Measurements from ENCODE around the gene CLSTN2.
"Not testable (repeated sequence)": the region's sequence is repeated elsewhere in the genome, so short reads cannot be mapped to it uniquely, and the experiment has no call there.

The CLSTN2 gene

DNA sequence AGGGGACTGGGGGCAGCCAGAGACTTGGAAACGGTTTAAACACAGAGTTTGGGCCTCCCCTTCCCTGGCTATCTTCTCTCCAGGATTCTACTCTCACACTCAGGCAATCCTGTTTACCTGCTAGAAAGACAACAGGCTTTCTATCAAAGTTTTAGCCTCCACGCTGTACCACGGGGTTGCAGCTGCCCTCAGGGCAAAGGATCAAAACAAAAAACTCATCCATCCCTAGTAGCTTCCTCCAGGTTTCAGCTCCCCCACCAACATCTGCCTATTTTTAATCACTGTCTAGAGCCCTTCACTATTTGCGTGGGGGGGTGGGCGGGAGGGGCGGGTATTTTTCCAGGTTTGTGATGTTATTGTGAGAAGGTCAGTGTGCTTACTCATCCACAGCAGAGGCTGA is 456.1 kb downstream of the CLSTN2 start:
- DNase-seq: no peak

DNA sequence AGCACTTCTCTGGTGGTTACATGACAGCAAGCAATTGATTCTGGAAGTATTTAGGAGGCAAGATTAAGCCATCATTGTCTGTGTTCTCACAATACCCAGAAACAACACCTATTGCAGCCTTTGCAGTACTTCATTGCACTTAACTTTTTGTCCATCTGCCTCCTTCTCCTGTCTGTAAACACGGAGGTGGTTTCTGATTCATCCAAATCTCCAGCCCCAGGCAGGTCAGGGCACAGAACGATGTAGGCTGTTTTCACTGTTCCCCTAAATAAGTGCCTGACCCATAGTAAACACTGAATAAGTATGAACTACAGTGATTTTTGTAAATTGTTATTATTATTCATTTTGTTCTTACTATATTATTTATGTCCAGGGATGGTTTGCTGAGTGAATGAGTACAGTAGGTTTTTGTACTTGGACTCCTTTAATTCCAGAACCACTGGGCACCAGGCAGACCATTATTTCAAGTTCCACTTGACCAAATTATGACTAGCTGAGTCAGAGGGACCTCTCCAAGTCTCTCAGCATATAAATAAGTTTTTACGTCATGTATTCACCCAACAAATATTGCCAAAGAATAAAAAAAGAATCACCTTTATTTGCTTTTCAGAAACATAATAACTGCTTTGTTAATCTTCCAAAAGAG is 459.6 kb downstream of the CLSTN2 start:
- no peak for DNase-seq

GRCh38 chr3:140395134-140396075 is 460.4 kb downstream of the CLSTN2 start:
- no peak for DNase-seq

GRCh38 chr3:140396110-140396509 is 461.1 kb downstream of the CLSTN2 start:
- no peak for DNase-seq

DNA sequence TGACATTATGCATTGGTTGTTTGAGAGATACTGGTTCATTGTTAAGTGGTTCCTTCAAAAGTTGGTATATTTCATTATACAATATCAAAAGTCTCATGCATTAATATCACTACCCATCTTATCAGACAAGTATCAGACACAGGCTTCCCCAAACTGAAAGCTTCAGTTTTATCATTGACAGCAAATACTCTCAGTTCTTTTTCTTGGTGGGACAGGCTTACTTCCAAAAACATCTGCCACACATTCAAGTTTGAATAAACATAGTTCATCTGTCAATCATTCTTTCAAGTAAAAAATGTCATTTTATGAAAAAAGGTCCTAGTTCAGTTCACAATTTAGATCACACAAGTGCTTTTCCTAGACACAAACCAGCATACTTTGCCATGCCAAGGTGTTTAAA is 462.9 kb downstream of the CLSTN2 start:
- no peak for DNase-seq

DNA sequence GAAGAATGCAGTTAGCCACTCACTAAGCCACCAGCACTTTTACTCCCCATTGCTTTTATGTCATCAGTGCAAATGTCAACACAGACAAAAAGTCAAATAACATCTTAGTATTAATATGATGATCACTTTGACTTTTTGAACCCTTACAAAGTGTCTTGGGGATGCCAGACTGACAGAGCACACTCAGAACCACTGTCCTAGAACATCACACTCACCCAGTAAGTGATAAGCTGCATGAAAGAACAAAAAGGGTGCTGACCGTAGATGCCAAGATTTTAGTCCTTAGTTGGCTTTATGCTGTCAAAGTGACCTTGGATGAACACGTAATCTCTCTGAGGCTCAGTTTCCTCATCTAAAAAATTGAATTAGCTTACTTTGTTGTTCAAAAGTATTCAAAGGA is 463.4 kb downstream of the CLSTN2 start:
- no peak for DNase-seq

GRCh38 chr3:140399871-140400270 is 464.9 kb downstream of the CLSTN2 start:
- no peak for DNase-seq

- DNase-seq: no peak
These were observed 468.1 kb downstream of the CLSTN2 start for GRCh38 chr3:140403079-140403478.

DNA sequence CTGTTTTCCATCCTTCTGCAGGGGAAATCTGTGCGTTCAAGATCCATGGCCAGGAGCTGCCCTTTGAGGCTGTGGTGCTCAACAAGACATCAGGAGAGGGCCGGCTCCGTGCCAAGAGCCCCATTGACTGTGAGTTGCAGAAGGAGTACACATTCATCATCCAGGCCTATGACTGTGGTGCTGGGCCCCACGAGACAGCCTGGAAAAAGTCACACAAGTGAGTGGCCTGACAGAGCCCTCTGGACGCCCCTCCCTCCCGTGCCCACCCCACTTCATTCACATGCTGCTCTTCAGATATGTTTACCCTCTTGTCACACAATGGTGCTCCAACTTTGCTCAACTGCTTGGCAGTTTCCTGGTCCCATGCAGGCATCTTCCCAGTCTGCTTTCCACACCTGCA is 468.6 kb downstream of the CLSTN2 start:
- DNase-seq: no peak

DNA sequence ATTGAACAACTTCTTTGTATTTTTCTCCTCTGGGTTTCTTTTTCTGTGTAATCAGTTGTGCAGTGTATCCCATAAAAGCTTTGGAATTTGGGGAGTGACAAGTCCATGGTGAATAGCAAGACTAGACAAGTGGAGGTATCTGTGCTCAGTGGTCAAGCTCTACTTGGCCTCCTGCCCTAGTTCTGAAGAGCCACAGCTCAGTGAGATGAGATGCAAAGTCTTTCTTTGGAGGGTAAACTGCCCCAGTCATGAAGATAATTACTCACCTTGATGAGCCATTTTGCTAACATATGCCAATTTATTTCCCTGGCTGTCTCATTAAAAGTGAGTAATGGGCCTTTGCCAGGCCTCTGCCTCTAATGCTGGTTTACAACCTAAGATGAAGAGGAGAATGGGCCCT is 471.7 kb downstream of the CLSTN2 start:
- DNase-seq: no peak

- no peak for DNase-seq
These were observed 473.3 kb downstream of the CLSTN2 start for GRCh38 chr3:140408252-140408651.

DNA sequence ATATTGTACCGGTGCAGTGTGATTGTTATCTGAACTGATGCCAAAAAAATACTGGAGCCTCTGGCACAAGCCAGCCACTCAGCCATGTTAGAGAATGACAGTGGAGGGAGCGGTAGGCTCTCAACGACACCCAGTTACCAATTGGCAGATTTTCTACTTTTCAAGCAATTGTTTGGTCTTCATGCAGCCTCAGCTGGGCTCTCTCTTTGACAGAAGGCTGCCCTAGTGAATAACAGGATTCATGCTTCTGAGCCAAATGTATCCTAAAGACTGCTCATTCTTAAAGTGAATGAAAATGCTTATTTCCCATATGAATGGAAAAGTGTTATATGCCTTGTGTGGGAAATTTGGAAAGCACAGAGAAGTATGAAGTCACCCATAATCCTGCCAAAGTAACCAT is 481.7 kb downstream of the CLSTN2 start:
- no peak for DNase-seq

DNA sequence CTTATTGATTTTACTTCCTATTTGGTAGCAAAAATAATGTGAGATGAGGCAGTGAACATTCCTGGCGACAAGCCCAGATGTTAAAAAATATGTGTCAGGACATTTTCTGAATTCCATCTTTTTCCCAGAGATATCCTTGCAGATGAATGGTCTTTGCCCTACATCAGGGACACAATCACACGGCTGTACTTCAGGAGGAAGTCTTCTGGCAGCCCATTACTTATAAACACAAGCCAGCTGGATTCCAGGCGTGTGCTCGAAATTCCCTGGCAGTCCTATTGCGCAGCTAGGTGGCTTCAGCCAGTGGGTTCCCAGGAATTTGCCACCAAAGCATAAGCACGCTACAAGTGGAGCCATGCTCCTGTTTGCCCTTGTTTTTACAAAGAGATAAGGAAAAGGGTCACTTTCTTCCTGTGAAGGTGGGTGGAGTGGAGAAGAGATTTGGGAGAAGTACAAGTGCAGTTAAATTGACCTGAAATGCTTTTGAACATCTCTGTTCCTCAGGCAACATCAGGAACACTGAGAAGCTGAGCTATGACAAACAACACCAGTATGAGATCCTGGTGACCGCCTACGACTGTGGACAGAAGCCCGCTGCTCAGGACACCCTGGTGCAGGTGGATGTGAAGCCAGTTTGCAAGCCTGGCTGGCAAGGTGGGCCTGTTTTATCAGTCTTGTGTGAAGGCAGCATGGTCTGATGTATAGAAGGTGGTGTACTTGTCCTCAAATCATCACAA is 485.8 kb downstream of the CLSTN2 start:
- no peak for DNase-seq

DNA sequence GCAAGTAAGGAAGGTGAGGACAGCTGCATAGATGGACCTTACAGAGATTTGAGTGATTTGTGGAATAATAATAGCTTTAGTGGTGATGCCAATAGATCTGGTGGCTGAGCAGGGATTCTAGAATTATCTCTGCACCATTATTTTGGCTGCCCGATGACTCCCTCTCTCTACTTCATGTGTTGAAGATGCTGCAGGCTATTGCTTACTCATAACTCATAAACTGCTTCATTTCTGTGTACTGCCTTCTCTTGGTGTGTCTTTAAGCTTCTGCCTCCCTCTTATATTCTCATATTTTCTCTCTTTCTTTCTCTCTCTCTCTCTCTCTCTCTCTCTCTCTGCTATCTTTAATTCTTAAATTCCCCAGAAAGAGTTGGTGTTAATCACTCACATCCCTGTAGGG is 486.9 kb downstream of the CLSTN2 start:
- no peak for DNase-seq

GRCh38 chr3:140423146-140423545 is 488.2 kb downstream of the CLSTN2 start:
- no peak for DNase-seq

GRCh38 chr3:140423574-140423973 is 488.6 kb downstream of the CLSTN2 start:
- DNase-seq: not testable (repeated sequence)

DNA sequence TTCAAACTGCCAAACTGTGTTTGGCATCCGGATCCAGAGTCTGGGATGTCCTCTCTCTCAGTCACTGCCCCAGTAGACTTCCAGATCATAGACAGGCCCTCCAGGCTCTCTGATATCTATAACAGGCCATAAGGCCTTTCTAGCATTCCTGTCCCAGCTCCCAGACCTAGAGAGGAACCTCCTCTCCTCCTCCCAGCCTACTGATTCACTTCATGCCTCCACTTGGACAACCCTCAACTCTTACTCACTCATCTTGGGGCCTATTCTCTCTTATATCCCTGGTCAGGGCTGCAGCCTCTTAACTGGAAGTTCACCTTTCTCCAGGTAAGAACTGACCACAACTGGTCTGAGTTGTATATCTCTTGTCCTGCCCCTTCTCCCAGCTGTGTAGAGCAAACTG is 489.2 kb downstream of the CLSTN2 start:
- DNase-seq: no peak

DNA sequence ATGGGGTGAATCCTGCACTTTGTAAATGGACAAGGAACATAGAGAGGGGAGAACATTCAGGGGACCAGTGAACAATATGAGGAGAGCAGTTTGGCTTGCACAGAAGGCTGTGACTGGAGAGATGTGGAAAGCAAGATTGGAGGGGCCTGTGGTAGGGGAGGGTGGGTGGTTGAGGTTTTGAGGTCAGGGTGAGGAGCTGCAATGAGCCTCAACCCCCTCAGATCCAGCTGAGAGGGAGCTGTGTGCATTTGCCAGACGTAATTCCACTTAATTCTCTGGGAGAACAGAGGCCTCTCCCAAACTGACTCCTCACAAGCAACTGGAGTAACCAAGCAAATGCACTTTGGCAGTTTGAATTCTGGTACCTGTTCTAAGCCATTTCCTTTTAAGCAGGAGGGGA is 489.7 kb downstream of the CLSTN2 start:
- DNase-seq: no peak

- no peak for DNase-seq
These were observed 492.8 kb downstream of the CLSTN2 start for GRCh38 chr3:140427786-140428185.

DNA sequence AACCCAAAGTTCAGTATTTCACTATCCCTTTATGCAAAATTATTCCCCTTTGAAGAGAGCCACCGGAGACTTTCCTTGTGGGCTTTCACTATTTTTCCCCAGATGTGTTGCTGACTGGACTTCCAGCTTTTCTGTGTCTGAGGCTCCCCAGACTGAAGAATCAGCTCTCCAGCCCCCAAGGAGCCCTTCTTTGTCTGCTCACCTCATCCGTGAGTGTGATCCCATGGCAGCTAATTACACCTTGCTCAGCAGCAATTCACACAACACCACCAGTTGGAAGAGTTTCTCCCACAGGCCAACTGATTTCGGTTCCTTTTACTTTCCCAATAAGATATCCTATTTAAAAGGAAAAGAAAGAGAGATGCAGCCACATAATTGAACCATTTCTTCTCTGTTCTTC is 493.4 kb downstream of the CLSTN2 start:
- no peak for DNase-seq

GRCh38 chr3:140429791-140430190 is 494.8 kb downstream of the CLSTN2 start:
- no peak for DNase-seq

GRCh38 chr3:140430494-140430893 is 495.5 kb downstream of the CLSTN2 start:
- DNase-seq: no peak

GRCh38 chr3:140432229-140432669 is 497.3 kb downstream of the CLSTN2 start:
- DNase-seq: no peak

GRCh38 chr3:140433431-140433830 is 498.4 kb downstream of the CLSTN2 start:
- no peak for DNase-seq

Measured in hippocampal formation (tissue), 2 donors.